ENCODE measurements around the gene BMP8B.
A peak's percentile ranks its signal among the peaks of the same experiment; 100 is the strongest.

Gene BMP8B

DNA sequence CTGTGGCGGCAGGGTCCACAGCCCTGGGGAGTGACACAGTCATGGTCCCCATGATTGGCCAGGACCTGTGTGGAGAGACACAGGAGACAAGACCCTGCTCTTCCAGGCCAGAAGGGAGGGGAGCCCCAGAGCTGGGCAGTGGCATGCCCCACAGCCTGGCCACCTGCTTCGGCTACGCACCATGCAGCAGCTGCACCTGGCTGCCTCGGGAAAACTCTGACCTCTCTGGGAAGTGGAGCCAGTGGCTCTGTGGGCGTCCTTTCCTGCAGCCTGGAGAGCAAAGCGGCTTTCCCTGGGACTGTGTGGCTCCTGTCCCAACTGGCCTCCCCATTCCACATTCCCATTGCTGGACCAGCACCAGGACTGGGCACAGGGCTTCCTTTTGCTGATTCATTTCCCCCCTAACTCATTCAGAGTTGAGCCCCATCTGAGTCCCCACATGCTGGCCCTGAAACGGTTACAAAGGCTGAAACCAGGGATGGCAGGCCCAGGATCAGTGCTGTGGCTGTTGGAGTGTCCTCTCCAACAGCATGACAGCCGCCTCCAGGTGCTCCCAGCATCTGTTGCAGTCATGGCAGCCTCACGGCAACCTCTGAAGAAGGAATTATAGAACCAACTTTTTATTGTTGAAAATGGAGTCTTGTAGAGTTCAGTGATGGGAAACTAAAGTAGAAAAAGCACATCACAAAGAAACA lies 32.6 kb downstream of the BMP8B start:
- DNase-seq: no peak

DNA sequence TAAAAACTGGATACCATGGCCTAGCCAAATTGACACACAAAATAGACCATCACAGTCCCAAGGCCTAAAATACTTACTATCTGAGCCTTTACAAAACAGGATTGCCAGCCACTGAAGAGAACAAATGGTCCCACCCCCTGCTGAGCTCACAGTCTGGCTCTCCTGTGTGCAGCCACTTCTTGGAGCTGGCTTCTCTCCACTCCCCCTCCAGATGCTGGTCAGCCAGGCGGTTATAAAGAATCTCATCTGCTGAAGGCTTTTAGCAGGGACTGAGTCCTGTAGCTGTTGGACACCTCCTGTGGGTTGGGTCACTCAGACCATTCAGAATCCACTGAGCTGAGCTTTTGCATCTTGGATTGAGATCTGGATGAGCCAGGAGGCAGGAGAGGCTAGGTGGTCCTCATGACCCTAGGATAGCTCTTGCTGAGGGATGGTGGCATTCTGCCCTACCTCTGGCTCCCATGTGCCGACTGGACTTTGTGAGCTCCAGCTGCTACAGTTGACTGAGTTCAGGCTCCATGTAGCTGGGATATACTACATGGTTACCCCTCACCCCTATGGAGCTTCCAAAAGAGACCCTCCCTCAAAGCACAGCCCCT lies 33.7 kb downstream of the BMP8B start:
- no peak for DNase-seq

DNA sequence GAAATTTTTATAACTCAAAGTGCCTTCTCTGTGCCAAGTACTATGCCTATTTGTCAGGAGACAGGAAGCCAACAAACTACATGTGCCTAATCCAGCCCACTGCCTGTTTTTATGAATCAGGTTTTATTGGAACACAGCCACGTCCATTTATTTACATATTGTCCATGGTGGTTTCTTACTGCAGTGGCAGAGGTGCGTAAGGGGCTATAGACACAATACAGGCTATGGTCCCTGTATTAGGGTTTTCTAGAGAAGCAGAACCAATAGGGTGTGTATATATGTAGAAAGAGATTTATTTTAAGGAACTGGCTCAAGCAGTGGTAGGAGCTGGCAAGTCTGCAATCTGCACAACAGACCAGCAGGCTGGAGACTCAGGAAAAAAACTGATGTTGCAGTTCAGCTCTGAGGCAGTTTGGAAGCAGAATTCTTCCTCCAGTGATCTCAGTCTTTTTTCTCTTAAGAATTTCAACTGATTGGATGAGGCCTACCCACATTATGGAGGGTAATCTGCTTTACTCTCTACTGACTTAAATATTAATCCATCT lies 34.6 kb downstream of the BMP8B start:
- no peak for DNase-seq

- DNase-seq: no peak
Observed at GRCh38 chr1:39753132-39754025, 35.3 kb downstream of the BMP8B start.

DNA sequence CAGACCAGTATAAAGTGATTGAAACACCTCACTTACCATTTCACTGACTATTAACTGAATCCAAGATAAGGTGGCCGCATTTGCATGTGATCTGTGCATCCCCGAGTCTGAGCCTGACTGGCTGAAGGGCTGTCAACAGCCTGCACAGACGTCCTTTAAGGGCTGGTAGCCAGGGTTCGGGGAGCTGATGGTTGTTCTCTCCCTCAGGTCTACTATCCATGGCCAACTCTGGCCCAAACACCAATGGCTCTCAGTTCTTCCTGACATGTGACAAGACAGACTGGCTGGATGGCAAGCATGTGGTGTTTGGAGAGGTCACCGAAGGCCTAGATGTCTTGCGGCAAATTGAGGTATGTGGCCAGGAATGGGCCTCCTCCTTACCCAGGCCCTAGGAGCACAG lies 36.0 kb downstream of the BMP8B start:
- no peak for DNase-seq

DNA sequence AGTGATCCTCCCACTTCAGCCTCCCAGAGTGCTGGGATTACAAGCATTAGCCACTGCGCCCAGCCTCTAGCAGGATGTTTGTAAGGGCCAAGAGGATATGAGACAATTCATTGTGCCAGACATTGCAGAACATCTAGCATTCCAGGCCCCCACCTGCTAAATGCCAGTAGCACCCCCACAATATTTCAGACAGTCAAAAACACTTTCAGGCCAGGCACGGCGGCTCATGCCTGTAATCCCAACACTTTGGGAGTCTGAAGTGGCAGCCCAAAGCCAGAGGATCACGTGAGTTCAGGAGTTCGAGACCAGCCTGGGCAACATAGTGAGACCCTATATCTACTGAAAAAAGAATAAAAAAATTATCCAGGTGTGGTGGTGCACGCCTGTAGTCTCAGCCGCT lies 37.1 kb downstream of the BMP8B start:
- DNase-seq: no peak

DNA sequence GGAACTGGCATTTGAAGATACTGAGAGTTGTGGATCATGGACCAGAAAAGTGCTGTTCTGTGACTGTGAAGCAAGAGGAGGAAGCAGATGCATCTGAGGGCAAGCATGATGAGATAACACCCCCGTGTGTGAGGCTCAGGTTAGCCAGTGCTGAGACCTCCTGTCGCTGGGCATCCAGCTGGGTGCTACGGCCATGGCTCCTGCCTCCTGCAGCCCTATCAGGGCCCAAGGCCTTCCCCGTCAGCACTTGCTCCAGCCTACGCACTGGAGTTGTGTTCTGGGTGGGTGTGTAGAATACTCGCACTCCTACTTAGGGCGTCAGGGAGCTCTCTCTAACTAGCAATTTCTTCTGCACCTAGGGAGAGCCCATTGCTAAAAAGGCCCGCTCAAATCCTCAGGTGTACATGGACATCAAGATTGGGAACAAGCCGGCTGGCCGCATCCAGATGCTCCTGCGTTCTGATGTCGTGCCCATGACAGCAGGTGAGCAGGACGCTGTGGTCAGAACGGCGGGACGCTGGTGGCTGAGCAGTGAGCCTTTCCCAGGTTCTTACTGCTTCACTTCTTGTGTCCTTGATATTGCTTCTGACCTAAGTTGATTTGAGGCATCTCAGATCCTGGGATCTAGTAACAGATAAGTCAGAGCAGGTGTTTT lies 43.5 kb downstream of the BMP8B start:
- DNase-seq: no peak

GRCh38 chr1:39738622-39739366 lies 49.9 kb downstream of the BMP8B start, which contains the start of gene PPIE:
PPIE (plus strand) TSS chr1:39738882; CDS start chr1:39738901, 19 bp downstream.
- DNase-seq: peak; percentile 88

DNA sequence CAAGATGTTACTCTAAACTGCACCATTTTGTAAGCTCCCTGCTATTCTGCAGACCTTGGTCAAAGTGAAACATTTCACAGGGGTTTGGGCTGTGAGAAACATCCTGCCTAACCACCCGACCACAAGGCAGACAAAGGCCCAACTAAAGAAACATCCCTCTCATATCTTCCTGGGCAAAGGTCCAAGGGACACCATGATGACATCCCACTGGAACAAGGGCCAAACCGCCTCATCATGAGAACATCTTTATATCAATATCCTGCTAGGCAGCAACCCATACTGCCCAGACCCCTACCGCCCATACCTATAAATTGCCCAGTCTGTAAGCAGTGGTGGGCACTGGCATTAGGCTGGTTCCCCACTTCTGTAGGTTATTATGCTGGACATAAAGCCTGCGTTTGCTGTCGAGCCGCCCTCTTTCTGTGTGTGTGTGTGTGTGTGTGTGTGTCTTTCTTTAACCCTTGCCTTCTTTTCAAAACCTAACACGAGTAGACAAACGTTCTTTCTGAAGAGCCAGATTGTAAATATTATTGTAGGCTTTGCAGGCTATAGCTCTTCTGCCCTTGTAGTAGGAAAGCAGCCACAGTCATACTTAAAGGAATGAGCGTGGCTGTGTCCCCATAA lies 51.0 kb downstream of the BMP8B start:
- DNase-seq: no peak

- DNase-seq: no peak
Observed at GRCh38 chr1:39735731-39736130, 52.9 kb downstream of the BMP8B start.

GRCh38 chr1:39733161-39733560 lies 55.5 kb downstream of the BMP8B start:
- no peak for DNase-seq

GRCh38 chr1:39732730-39733129 lies 55.9 kb downstream of the BMP8B start:
- no peak for DNase-seq

- DNase-seq: no peak
Observed at GRCh38 chr1:39729842-39730241, 58.8 kb downstream of the BMP8B start.

DNA sequence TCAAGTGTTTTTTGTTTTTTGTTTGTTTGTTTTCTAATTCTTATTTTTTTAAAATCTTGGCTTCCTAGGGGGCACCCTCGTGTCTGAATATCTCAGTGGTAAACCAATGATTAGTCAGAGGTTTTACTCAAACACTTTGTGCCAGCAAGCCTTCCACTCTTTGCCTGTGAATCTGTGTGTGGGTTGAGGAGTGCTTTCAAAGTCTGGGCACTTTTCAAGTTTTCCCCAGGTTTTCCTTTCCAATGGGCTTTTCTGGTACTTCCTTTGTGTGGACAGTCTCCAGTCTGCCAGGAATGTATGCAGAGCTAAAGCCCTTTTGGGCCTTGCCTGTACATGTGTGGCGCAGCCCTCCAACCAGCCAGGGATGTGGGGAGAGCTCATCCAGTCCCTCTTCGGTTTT lies 59.6 kb downstream of the BMP8B start:
- no peak for DNase-seq

- no peak for DNase-seq
Observed at GRCh38 chr1:39727932-39728317, 60.7 kb downstream of the BMP8B start.

DNA sequence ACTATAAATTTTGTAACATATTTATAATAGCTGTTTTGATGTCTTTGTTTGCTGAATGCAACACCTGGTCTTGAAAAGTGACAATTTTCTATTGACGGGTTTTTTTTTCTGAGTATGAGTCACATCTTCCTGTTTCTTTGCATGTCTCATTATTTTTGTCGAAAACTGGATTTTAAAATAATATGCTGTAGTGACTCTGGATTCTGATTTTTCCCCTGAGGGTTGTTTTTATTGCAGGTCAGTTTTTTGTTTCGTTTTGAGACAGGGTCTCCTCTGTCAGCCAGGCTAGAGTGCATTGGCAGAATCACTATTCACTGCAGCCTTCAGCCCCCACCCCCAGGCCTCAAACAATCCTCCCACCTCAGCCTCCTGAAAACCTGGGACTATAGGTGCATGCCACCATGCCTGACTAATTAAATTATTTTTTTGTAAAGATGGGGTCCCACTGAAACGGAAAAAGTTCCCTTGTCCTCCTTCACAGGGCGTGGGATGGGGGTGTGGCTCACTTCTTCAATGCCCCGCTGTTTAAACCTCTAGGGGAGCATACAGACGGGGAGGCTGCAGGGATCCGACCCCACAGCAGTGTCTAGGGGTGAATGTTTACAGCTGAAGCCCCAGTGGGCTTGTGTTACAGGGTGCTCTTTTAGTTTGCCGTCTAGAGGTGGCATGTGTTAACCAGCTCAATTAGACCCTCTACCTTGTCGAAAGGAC lies 61.3 kb downstream of the BMP8B start:
- DNase-seq: no peak

GRCh38 chr1:39726600-39726999 lies 62.1 kb downstream of the BMP8B start:
- DNase-seq: no peak

- no peak for DNase-seq
Observed at GRCh38 chr1:39722495-39722894, 66.2 kb downstream of the BMP8B start.

DNA sequence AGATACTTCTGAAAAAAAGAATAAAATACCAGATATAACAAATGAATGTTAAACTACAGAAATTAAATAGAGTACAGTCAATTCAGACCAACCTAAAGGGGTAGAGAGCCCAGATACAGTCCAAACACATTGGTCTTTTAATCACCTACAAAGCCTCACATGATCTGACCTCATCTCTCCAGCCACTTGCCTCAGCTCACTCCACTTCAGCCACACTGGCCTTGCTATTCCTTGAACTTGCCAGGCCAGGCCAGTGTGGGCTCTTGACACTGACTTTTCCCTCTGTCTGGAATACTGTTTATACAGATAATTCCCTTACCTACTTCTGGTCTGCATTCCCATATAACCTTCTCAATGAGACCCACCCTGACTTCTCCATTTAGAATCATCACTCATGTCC lies 67.0 kb downstream of the BMP8B start:
- no peak for DNase-seq

DNA sequence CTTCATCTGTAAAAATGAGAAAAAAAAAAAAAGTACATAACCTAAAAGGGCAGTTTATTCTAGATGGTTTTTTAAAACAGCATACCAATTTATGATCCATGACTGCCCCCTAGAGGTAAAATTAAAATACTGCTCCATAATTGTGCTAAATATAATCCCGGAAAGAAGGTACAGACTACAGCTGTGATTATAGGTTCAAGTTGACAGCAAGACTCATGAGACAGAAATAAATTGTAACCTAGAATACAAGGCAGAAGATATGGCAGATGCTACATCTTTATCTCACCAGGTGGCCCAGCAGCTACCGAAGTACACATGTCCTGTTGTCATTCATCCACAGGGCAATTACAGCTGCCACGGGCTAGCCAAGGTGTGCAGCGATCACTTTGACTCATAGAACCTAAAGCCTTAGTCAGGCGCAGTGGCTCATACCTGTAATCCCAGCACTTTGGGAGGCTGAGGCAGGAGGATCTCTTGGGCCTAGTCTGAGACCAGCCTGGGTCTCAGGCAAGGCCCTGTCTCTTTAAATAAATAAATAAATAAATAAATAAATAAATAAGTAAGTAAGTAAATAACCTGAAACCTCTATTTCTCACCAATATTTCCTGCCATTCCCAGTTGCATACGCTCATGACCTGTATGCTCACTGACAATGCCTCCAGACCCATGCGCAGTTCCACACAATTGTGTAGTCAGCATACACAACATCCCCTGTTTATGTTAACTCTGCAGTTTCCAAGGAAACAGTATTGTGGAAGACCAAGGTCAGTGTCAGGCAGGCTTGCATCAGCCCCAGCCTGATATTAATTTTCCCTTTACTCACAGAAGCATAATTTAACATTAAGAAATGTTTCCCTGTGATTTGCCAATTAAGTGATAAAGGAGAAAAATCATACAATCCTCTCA lies 68.3 kb downstream of the BMP8B start:
- DNase-seq: peak; percentile 49
